GM23248 (cell line): Measurements from ENCODE around the gene SGPP1.

Experiments
- EZH2 ChIP-seq: fragments of 200-600 bp; sonication (generic); IDR thresholded peaks from 2 replicates; pipeline ENCODE4 v1.6.1; 2018; ENCODE audit warnings: antibody characterized with exemption, mild to moderate bottlenecking; ENCODE audit not compliant: insufficient read depth, poor library complexity, severe bottlenecking
- EZH2phosphoT487 ChIP-seq: fragments of 200-600 bp; sonication (generic); IDR thresholded peaks from 2 replicates; pipeline ENCODE4 v1.6.1; 2018; ENCODE audit warnings: antibody characterized with exemption, moderate library complexity, mild to moderate bottlenecking, low read depth; ENCODE audit not compliant: insufficient read depth

DNA sequence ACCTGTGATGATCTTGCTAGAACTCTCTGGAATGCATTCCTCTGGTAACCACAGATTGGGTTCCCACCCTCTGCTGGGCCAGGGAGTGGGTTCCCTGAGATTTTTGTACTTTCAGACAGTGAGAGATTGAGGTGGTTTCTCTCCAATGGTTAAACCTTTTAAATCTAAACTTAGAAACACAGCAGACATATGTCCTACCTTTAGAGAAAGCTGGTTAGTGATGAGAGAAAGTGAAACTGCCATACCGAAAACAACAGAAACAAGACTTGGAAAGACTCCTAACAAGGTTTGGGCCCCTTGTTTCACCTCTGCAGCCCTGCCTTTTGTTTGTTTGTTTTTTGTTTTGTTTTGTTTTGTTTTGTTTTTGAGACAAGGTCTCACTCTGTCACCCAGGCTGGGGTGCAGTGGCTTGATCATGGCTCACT is 9.7 kb upstream of the SGPP1 start:
- TF ChIP-seq EZH2 (no peak), EZH2phosphoT487 (no peak)
